GM19438 (cell line): ENCODE measurements around the gene MAPK11.
A peak's percentile ranks its signal among the peaks of the same experiment; 100 is the strongest.

Experiments used
- ATAC-seq: cut with Tn5 transposase; IDR thresholded peaks from one replicate; pipeline ENCODE4 v1.9.1; 2021; ENCODE audit warnings: low read depth; ENCODE audit not compliant: unreplicated experiment

Gene MAPK11

GRCh38 chr22:50250555-50251476, 19.4 kb downstream of the MAPK11 start, which contains the start of gene HDAC10:
HDAC10 (minus strand) TSS chr22:50251265; CDS start chr22:50251032, 233 bp downstream.
- ATAC-seq: peak; percentile 59

- no peak for ATAC-seq
Measured at GRCh38 chr22:50250249-50250554, 20.0 kb downstream of the MAPK11 start.

GRCh38 chr22:50249341-50250248, 20.6 kb downstream of the MAPK11 start:
- no peak for ATAC-seq

GRCh38 chr22:50248196-50249081, 21.7 kb downstream of the MAPK11 start:
- ATAC-seq: no peak

- no peak for ATAC-seq
Measured at GRCh38 chr22:50247748-50248147, 22.4 kb downstream of the MAPK11 start.

- ATAC-seq: no peak
Measured at GRCh38 chr22:50246242-50247175, 23.7 kb downstream of the MAPK11 start.

GRCh38 chr22:50245214-50246072, 24.7 kb downstream of the MAPK11 start:
- peak; percentile 3 for ATAC-seq

GRCh38 chr22:50244420-50245213, 25.6 kb downstream of the MAPK11 start, which contains the start of gene TUBGCP6:
TUBGCP6 (minus strand) TSS chr22:50245023; CDS start chr22:50244459, 564 bp downstream.
- ATAC-seq: peak; percentile 67

- no peak for ATAC-seq
Measured at GRCh38 chr22:50243685-50244419, 26.3 kb downstream of the MAPK11 start.

- no peak for ATAC-seq
Measured at GRCh38 chr22:50242406-50242949, 27.7 kb downstream of the MAPK11 start.

GRCh38 chr22:50238755-50239154, 31.4 kb downstream of the MAPK11 start:
- ATAC-seq: no peak

- ATAC-seq: no peak
Measured at GRCh38 chr22:50236731-50237409, 33.3 kb downstream of the MAPK11 start.

GRCh38 chr22:50233223-50233622, 37.0 kb downstream of the MAPK11 start:
- no peak for ATAC-seq

GRCh38 chr22:50232481-50233151, 37.6 kb downstream of the MAPK11 start:
- no peak for ATAC-seq

- ATAC-seq: no peak
Measured at GRCh38 chr22:50229370-50229769, 40.8 kb downstream of the MAPK11 start.
